Testis (tissue), 2 donors: ENCODE measurements around the gene AP2B1.

Experiments
- POLR2A ChIP-seq: fragments of 450-650 bp; IDR thresholded peaks from one replicate; pipeline ENCODE4 v1.6.1; 2017; ENCODE audit warnings: antibody characterized with exemption, mild to moderate bottlenecking, moderate library complexity
- TF ChIP-seq, protein P1 (sequence below), 3 experiments: fragments of 450-650 bp in 2 of 3; fragments of 200-600 bp in 1 of 3; sonication (generic) in 1 of 3; IDR thresholded peaks; one replicate each; pipeline ENCODE4 v1.5.1; 2016 to 2019; ENCODE audit warnings: antibody characterized with exemption in 3 of 3, mild to moderate bottlenecking in 2 of 3, moderate library complexity in 1 of 3

DNA sequence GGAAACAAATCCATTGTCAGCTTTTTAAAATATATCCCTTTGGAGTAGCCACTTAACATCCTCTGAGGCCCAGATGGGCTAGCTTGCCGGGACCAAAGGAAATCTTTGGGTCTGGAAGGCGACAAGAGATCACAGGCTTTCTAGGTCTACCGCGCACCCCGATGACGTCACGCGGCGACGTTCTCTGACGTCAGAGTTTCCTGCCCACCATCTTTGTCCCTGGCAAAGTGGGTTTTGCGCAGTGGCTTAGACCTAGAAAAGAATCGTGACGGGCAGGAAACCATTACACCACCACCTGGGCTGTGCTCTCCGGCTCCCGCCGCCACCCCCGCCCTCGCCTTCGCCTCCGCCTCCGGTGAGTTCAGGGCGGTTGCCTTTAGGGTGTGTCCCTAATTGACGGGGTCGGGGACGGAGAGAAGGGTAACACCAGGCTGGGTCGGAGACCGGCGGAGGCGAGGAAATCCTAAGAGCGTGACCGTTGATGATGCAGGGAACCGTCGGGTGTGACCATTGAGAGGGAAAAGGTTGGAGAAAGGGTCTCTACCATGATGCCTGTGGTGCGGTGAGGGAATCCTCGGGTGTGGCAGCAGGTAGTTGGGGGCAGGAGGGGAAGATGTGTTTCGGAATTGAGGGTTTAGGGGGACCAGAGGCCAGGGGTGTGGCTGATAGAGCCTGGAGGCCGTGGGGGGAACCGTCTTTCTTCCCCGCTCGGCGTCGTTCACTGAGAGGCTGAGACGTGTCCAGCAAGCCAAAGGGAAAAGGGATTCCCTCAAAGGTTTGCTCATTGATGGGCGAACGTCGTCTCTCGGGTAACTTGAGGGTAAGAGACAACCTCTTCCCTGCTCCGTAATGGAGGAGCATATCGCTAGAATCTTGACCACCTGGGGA, at the start of gene AP2B1:
- TF ChIP-seq, protein P1, sequence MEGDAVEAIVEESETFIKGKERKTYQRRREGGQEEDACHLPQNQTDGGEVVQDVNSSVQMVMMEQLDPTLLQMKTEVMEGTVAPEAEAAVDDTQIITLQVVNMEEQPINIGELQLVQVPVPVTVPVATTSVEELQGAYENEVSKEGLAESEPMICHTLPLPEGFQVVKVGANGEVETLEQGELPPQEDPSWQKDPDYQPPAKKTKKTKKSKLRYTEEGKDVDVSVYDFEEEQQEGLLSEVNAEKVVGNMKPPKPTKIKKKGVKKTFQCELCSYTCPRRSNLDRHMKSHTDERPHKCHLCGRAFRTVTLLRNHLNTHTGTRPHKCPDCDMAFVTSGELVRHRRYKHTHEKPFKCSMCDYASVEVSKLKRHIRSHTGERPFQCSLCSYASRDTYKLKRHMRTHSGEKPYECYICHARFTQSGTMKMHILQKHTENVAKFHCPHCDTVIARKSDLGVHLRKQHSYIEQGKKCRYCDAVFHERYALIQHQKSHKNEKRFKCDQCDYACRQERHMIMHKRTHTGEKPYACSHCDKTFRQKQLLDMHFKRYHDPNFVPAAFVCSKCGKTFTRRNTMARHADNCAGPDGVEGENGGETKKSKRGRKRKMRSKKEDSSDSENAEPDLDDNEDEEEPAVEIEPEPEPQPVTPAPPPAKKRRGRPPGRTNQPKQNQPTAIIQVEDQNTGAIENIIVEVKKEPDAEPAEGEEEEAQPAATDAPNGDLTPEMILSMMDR (IDR thresholded peaks at IDR 0.05) = peak in 2 of 3 experiments; percentile 27 to 31
- no peak for TF ChIP-seq POLR2A
